Stimulated activated CD4-positive, alpha-beta T cell treated with anti-CD3 and anti-CD28 coated beads, Interleukin-15, amount 100 ng/mL, for 24 hours (primary cell): Measurements from ENCODE around the gene HTR4.
"Not testable (repeated sequence)": the region's sequence is repeated elsewhere in the genome, so short reads cannot be mapped to it uniquely, and the experiment has no call there.

Experiments
- DNase-seq: peaks from one replicate; pipeline ENCODE4 v3.0.0-alpha.2; 2020

The HTR4 gene

GRCh38 chr5:148599187-148599586, 55.1 kb downstream of the HTR4 start:
- no peak for DNase-seq

- DNase-seq = no peak
Measured at GRCh38 chr5:148595697-148596096, 58.6 kb downstream of the HTR4 start.

- no peak for DNase-seq
Measured at GRCh38 chr5:148586796-148587195, 67.5 kb downstream of the HTR4 start.

- DNase-seq = no peak
Measured at GRCh38 chr5:148585988-148586387, 68.3 kb downstream of the HTR4 start.

GRCh38 chr5:148584103-148584502, 70.2 kb downstream of the HTR4 start:
- DNase-seq = no peak

GRCh38 chr5:148583421-148583965, 70.8 kb downstream of the HTR4 start:
- no peak for DNase-seq

GRCh38 chr5:148574167-148574566, 80.2 kb downstream of the HTR4 start:
- DNase-seq = no peak

- DNase-seq = no peak
Measured at GRCh38 chr5:148573374-148573773, 81.0 kb downstream of the HTR4 start.

- no peak for DNase-seq
Measured at GRCh38 chr5:148569948-148570347, 84.4 kb downstream of the HTR4 start.

GRCh38 chr5:148565148-148565547, 89.2 kb downstream of the HTR4 start:
- DNase-seq = no peak

- DNase-seq = no peak
Measured at GRCh38 chr5:148563021-148563420, 91.3 kb downstream of the HTR4 start.

GRCh38 chr5:148561801-148562311, 92.5 kb downstream of the HTR4 start:
- DNase-seq = no peak

GRCh38 chr5:148559461-148559860, 94.9 kb downstream of the HTR4 start:
- no peak for DNase-seq

- DNase-seq = no peak
Measured at GRCh38 chr5:148558892-148559291, 95.4 kb downstream of the HTR4 start.

- no peak for DNase-seq
Measured at GRCh38 chr5:148556835-148557234, 97.5 kb downstream of the HTR4 start.

- no peak for DNase-seq
Measured at GRCh38 chr5:148554621-148555020, 99.7 kb downstream of the HTR4 start.

- DNase-seq = no peak
Measured at GRCh38 chr5:148543727-148544126, 110.6 kb downstream of the HTR4 start.

GRCh38 chr5:148542812-148543211, 111.5 kb downstream of the HTR4 start:
- no peak for DNase-seq

GRCh38 chr5:148541054-148541835, 113.1 kb downstream of the HTR4 start:
- DNase-seq = no peak

GRCh38 chr5:148540647-148541046, 113.7 kb downstream of the HTR4 start:
- no peak for DNase-seq

- DNase-seq = no peak
Measured at GRCh38 chr5:148539851-148540250, 114.5 kb downstream of the HTR4 start.

GRCh38 chr5:148535190-148535589, 119.1 kb downstream of the HTR4 start:
- no peak for DNase-seq

GRCh38 chr5:148532969-148533670, 121.2 kb downstream of the HTR4 start:
- no peak for DNase-seq

- DNase-seq = not testable (repeated sequence)
Measured at GRCh38 chr5:148529450-148529849, 124.9 kb downstream of the HTR4 start.
